ENCODE measurements around the gene MAGI1.

Gene MAGI1

DNA sequence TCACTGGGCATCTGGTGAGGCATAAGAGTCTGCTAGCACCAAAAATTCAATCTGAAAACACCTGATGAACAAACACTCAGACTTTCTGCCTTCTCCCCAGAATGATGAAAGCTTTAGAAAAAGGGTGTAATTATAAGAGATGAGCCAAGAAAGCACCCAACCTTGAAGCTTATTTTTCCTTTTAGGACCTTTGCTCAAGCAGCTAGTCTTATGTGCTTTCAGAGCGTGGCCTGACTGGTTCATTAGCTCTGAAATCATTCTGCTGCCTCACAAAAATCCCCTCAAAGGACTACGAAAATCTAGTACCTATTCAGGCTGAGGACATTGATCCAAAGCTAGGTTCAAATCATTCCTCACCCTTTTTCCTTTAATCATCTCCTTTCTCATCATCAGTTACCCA lies 662.3 kb downstream of the MAGI1 start:
- DNase-seq, result no peak

DNA sequence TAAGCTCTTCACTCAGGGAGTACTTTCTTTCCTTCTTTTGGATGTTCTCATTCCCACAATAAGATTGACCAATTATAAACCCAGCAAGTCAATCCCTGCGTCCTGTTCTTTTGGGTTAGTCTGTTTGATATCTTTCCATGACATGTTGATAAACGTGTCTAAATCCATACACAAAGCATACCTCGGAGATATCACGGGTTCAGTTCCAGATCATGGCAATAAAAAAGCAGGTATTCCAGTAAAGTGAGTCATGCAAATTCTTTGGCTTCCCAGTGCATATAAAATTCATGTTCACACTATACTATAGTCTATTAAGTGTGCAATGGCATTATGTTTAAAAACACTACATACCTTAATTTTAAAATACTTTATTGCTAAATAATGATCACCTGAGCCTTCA lies 667.7 kb downstream of the MAGI1 start:
- DNase-seq, result no peak

DNA sequence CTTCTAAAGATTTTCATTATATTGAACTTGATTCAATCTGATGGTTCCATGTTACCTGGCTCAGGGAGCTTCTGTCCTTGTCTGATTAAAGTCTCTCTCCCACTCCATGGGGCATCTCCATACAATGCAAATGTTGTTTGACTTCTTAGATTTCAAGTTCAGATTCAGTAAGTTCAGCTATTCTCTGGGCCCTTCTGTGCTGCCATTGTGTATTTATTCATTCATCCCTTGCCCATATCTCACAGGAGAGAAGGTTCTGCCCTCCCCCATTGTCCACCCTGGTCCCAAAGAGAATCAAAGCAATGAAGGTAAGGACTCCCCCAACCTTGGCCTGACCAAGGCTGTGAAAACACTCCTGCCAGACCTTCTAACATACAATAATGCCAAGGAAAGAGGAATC lies 669.9 kb downstream of the MAGI1 start:
- DNase-seq, result no peak

DNA sequence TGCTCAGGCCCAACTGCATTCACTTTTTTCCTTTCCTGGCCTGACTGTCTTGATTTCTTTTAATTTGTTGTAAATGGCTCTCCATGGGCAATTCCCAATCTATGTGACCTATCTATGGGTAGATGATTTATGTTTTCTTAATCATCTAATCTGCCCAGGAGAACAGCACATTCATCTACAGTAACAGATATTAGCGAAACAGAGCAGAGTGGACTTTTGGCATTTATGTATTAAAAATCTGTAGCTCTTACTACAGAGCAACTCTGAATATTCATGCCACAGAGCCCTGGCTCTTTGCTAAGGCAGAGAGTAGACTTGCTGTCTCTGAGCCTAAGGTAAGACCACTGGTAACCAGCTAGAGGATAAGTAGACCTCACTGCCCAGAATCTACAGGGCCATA lies 676.0 kb downstream of the MAGI1 start:
- DNase-seq, result no peak

DNA sequence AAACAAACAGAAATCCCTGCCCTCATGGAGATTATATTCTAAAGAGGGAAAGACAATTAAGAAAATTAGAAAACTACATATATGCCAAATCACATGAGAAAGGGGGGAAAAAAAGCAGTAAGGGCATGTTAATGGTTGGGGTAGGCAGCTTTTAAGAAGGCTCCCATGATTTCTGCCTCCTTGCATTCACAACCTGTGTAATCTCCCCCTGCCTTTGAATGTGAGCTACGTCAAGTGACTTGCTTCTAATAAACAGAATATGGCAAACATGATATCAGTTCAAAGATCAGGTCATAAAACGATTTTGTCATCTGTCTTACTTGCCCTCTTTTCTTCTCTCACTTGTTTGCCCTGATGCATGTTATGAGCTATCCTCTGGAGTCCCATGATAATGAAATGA lies 677.3 kb downstream of the MAGI1 start:
- no peak for DNase-seq

DNA sequence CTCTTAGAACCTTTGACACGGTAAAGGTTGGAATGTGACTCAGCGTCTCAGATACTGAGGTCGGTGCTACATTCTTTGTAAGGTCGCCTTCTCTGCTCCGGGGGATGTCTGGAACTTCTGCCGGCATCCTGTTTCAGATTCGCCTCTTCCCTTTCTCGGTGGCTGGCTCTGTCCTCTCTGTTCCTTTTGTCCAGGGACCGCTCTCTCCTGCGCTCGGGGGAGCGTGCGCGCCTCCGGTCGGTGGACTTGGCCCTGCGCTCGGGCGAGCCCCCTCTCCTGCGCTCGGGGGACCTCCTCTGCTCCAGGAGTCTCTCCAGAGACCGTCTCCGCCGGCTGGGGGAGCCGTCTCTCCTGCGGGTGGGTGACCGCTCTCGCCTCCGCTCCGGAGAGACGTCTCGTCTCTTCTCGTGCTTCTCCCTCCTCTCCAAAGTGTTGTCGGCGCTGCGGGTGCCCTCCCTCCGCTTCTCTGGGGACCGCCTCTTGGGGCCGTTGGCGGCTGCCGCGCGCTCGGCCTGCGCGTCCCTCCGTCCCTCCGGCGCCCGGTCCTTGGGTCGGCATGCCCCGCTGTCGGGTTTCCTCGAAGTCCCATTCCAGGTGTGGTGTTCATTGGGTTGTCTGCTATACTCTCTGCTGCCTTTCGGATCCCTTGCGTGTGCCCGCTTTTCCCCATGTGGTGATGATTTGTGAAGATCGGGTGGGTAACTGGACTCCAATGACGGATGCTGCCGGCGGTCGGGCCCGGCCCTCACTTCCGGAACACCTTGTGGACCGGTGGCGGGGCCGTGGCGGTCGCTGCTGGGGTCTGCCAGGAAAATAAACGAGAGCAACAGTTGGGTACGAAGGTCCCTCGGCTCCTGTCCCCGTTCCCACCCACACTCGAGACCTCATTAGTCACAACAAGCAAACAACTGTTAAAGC lies 682.1 kb downstream of the MAGI1 start:
- peak; percentile 4 for DNase-seq

DNA sequence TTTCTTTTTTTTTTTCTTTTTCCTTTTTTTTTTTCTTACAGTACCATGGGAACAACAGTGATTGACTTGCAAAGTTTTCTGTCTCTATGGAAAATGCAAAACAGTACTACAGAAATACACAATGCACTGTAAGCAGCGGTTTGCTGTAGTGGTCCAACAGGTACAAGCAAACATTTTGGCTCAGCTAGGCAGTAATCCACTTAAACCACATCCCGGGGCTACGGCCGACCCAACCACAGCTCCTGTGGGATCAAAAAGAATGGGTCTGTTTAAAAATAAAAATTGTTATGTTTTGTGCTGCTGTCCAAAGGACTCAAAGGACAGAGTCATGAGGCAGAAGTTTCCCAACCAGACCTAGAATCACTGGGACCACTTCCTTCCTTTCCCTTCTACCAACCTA lies 683.8 kb downstream of the MAGI1 start:
- no peak for DNase-seq

DNA sequence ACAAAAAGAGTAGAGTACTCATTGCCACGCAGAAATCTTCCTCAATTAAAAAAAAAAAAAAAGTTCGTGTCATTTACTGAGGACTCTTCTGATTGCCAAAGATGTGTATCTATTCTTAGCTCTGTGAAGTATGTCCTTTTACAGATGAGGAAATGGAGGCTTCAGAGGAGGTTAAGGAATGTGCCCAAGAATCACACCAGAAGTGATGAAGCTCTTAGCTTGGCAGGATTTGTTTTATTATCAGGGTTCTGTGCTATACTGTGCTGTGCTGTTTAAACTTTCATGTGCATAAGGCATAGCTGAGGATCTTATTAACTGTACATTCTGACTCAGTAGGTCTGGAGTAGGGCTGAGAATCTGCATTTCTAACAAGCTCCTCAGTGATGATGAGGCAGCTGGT lies 685.8 kb downstream of the MAGI1 start:
- no peak for DNase-seq

DNA sequence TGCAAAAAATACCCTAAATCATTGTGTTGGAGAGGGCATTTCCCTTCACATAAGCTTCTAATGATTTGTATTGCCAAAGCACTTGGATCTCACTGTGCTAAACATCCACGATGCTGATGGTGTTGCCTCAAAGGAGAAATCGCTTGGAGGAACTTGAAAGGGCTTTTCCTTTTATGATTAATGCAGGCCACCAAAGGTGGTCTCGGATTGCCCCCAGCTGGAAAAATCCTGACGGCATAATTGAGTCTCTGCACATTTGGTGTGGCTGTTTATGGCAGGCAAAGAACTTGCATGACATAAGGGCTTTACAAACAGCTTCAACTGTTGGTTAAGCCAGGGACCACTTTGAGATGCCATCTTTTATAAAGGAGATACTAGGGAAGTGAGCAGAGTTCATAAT lies 687.0 kb downstream of the MAGI1 start:
- DNase-seq, result no peak

DNA sequence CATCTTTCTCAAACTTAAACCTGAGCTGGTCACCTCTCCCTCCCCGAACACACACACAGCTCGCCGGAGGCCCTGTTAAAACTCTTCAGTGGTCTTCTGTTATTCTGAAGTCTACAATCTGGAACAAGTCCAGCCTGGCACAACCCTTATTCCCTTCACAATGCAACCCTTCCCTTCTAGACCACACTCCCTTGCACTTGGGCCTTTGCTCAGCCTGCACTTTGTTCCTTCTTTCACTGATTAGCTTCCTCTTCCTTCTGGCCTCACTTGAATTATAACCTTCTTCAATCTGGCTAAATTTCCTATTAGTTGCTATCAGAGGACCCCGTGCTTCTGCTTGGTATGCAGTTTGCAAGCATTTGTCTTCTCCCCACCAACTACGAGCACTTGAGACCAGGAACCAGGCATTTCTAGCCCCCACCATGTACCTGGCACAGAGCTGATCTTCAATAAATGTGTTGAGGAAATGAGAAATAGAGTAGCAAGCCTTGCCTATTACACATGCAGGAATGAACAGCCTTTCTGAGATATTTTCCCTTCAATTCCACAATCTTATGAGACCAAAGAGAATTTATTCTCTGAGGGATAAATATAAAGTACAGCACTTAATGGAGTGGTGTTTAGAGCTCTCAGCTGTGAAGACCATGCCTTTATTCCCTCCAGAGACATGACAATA lies 687.8 kb downstream of the MAGI1 start:
- no peak for DNase-seq

DNA sequence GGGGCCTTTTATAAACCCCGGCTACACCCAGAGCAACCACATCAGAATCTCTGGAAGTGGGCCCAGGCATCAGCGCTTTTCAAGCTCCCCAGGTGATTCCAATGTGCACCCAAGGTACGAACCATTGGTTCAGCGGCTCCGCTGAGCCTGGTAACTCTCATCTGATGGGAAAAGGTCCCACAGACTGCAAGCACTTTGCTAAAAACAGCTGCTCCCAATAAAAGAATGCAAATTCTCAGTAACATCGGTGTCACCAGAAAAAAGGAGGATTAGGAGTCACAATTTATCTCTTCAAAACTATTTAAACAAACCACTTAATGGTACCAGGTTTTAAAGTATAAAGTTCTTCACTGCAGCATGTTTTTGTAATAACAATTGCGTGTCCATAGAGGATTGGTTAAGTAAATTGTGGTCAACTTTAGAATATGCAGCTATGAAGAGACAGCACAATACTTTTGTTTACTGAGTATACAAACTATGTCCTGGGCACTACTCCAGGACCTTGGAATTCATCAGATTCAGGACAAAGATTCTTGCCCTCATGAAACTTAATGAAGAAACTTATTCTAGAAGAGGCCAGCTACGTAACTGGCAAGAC lies 690.2 kb downstream of the MAGI1 start:
- DNase-seq, result no peak

DNA sequence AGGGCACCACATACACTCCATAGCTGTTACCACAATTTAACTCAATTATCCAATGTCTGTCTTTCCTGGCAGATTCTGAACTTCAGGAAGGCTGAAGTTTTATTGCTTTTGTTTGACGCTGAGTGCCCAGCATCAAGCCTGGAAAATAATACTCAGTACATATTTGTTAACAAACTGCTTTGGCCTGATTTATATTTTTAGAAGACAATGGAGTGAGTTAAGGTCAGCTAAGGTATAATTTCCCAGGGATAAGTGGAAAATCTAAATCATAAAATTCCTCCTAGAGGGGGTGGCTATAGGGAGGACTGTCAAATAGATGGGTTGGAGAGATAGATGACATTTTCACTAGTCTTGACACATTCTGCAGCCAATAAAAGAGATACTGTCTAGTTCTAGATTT lies 691.6 kb downstream of the MAGI1 start:
- no peak for DNase-seq

DNA sequence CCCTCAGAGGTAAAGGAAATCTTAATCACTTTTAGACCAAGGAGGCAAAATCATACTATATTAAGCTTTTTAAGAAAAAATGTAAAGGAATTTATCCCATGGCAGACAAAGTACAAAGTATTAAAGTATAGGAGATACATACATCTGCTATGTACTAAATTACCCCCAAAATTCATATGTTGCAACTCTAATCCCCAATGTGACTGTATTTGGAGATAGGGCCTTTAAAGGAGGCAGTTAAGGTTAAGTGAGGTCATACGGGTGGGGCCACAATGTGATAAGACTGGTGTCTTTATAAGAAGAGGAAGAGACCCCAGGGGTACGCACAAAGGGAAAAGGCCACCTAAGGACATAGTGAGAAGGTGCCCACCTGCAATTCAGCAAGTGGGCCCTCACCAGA lies 693.9 kb downstream of the MAGI1 start:
- DNase-seq, result no peak

DNA sequence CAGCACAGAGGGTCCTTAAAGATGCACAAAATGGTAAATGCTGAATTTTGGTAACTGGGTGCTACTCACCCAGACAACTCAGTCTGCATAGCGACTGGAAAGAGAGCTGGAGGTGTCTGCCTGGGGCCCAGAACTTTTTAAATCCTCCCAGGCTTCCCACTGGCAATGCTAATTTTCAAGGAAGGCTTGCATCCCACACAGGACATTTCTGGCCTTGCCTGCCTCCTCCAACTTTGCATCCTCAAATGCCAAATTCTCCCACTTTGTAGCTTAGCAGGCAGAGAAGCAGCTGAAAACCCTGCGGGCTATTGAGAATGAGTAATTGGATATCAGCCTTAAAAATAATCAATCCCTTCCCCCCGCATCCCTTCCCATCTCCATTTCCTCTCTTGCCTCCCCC lies 694.3 kb downstream of the MAGI1 start:
- DNase-seq, result no peak

DNA sequence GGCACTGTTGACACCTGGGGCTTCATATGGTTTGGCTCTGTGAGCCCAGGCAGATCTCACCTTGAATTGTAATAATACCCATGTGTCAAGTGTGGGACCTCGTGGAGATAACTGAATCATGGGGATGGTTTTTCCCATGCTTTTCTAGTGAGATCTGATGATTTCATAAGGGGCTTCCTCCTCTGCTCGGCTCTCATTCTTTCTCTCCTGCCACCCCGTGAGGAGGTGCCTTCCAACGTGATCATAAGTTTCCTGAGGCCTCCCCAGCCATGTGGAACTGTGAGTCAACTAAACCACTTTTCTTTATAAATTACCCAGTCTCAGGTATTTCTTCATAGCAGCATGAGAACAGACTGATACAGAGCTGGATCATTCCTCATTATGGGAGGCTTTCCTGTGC lies 695.0 kb downstream of the MAGI1 start:
- DNase-seq, result no peak

DNA sequence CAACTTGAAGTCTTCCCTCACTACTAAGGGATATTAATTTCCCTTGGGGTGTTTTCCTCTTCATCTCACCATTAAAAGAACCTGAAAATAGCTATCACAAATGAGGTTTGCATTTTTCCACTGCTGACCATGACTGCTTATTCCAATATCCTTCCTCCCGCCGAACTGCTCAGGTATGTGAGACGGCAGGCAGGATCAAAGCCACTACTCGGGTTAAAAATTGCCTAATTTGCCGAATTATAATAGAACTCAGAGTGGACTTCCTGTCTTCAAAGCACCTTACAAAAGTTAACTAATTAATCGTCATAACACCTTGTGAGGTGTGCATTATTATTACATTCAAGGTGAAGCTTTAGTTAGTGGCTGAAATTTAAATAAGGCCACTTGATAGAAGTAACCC lies 695.7 kb downstream of the MAGI1 start:
- no peak for DNase-seq

DNA sequence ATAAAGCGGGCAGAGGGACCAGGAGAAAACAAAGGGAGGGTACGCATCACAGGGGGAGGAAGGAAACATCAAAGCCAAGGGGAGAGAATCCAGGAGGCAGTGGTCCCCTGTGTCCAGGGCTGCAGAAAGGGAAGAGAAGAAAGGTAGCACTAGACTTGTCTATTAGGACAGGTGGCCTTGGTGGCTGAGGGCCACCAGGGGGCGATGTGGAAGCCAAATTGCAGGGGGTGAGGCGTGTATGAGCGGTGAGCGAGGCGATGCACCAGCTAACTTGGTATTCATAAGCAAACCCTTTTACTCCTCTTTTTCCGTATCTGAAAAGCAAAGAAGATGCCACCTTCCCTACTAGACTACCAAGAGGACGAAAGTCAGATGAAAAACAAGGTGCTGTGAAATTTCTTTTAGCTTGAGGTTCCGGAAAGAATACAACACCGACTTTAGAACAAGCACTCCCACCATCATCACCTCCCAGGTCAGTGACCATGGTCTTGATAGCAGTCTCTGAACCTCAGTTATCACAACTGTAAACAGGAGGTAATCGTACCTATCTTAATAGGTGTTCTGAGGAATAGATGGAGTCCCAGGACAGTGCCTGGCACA lies 696.5 kb downstream of the MAGI1 start:
- DNase-seq, result peak; percentile 71

DNA sequence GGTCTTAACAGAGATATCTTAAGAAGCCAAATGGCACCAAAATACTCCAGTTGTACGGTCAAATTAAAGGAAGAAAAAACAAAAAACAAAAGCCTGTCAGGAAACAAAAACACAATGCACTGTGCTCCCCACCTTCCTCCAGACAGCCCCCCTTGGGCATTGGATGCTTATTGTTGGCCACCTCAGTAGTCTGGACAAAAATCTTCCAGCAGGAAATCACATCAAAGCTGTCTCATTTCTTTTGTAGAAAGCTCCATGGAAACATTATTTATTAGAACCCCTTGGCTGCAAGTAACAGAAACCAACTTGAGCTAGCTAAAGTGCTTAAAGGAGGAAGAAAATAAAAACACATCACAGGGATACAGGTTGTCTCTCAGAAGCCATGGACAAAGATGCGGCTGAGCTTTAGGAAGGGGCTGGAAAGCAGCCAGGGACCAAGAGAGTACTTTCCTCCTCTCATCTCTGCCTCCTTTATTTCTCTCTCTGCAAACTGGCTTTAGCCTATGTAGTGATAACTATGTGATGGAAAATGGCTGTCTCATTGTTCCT lies 699.5 kb downstream of the MAGI1 start:
- no peak for DNase-seq

DNA sequence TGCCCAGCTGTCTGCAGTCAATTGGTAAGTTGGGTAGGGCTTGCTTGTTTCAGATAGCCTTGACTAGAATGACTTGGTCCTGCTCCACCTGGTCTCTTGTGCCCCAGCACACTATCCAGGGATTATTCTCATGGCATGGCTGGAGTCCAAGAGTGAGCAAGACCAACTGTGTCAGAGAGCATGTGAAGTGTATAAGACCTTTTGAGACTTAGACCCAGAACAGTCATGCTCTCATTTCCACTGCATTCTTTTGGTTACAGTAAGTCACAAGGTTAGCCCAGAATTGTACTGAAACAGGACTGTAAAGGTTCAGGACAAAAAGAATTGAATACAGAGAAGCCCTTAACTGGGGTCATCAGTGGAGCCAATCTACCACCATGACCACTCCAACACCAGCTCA lies 700.1 kb downstream of the MAGI1 start:
- no peak for DNase-seq

DNA sequence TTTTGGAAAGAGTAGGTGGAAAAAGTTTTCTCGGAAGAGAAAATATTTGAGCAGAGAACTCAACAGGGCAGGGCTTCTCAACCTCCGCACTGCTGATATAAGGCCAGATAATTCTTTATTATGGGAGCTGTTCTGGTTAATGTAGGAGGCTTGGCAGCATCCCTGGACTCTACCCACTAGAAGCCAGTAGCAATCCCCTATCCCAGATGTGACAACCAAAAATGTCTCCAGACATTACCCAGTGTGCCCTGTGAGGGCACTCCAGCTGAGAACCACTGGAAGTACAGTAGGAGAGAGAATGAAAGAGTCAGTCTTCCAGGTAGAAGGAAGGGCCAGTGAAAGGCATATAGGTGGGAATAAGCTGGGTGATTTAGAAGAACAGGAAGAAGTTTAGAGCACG lies 703.1 kb downstream of the MAGI1 start:
- DNase-seq, result no peak

DNA sequence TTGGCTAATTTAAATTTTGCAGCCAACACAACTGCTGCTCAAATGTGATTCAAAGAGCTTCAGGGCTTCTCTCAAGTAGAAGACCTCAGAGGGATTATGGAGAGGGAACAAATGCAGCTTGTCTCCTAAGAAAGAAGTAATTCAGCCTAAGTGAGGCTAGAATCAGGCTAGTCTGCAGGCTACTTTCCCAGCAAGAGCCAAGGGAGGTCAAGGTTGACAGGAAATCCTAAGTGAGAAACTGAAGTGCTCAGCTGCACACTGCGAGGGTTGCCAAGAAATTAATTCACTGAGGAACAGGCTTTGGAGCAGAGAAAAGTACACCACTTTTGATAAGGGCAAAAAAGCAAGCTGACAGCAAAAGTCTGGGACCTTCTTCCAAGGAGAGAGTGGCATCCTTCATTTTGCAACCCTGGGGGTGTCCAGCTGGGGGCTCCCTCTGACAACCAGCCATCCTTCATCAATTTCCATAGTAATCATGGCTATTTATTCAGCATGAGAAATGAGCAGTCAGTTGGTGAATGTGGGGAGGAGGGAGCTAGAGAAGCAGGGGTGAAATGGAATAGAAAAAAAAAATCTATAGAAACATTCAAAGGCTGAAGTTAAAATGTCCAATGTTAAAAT lies 704.6 kb downstream of the MAGI1 start:
- DNase-seq, result no peak

DNA sequence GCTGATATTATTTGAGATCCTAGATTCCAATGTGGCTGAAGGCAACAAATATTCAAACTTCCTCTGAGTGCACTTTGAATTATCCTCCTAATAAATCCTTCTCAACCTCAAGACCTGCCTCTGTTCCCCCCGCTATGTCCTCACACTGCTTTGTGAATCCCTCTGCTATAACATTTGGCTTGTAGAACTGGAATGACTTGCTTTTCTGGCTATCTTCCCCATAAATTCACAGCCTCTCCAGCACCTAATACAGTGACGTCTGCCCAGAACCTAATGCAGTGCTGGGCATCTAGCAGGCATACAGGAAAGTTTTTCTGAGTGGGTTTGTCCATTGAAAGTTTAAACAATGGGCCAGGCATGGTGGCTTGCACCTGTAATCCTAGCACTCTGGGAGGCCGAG lies 707.0 kb downstream of the MAGI1 start:
- DNase-seq, result no peak

DNA sequence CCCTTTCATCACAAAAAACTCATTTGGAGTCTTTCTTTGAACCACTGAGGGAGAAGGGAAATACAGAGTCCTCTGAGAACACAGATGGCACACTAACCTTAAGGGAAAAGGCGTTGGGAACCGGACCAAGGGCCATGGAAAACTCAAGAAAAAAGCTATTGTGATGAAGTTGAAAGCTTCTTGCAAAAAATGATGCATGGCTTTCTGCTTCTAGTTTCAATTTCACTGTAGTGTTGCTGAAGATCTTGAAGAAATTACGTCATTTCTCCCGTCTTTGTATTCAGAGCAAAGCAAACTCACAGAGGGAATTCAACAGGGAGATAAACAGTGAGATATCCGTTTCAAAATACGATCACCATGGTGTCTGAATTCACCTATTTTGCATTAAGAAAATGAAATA lies 708.6 kb downstream of the MAGI1 start:
- DNase-seq, result no peak
